ENCODE measurements around the gene SGIP1. TPM values are rescaled to one million over a fixed set of nuclear protein-coding genes. Genes with fewer than 3 reads are reported as not detected.

Gene SGIP1
- total and polyA plus RNA-seq, 2 of the 4 experiments (the other 2 are of a cell fraction) = 27.1 to 42.7 TPM

GRCh38 chr1:66676613-66677298, 142.8 kb downstream of the SGIP1 start:
- Histone ChIP-seq H2AFZ (replicated peaks; ENCODE audit: low read length, poor library complexity) (no peak overlapping the region), H3K4me3 (ENCODE audit: insufficient read depth, low read depth, low read length) (no peak overlapping the region), H2AK9ac (replicated peaks; ENCODE audit: low read depth, low read length, poor library complexity) (no peak overlapping the region), H3K4me1 (ENCODE audit: control insufficient read depth, insufficient read depth, low read length) (peaks cover 4% of the 10 kb centered on the region; the same call in 1 of the 2 replicates), H3K56ac (ENCODE audit: extremely low read depth, insufficient read depth, low read length) (no peak overlapping the region), H3K9ac (ENCODE audit: low read depth, low read length) (no peak overlapping the region), H3K9me1 (ENCODE audit: insufficient read depth, low read length) (peaks cover 19% of the 10 kb centered on the region), H3K23ac (ENCODE audit: low read depth, low read length) (0 out of 2 replicates have a peak overlapping the region, but pooled peaks have one; percentile 20), H3K79me1 (ENCODE audit: low read depth in 1 of 2, low read length in 2 of 2) (peaks cover 0 to 26% of the 10 kb centered on the region in 2 experiments; a peak in 2 of 4 replicates), H4K5ac (ENCODE audit: low read depth, low read length) (no peak overlapping the region), H3K4me2 (ENCODE audit: low read depth, low read length) (no peak overlapping the region), H3K27me3 (ENCODE audit: control insufficient read depth, insufficient read depth, low read length) (no peaks in the 10 kb centered on the region), H3K18ac (ENCODE audit: low read depth, low read length) (no peak overlapping the region), H3K36me3 (ENCODE audit: control insufficient read depth, insufficient read depth, low read length) (peaks cover 51% of the 10 kb centered on the region), H3K14ac (replicated peaks; ENCODE audit: low read depth, low read length) (0 out of 2 replicates have a peak overlapping the region, but pooled peaks have one; percentile 60), H3K27ac (ENCODE audit: insufficient read depth, low read length) (no peak overlapping the region), H3K9me3 (ENCODE audit: control insufficient read depth, insufficient read depth, low read length) (no peaks in the 10 kb centered on the region), H2AK5ac (ENCODE audit: low read depth, low read length) (peak overlapping the region; percentile 21; the same call in 1 of the 2 replicates), H2BK20ac (ENCODE audit: low read depth, low read length) (no peak overlapping the region), H4K8ac (ENCODE audit: low read depth in 2 of 2, low read length in 2 of 2) (no peak overlapping the region), H2BK5ac (ENCODE audit: low read depth, low read length, poor library complexity, severe bottlenecking) (no peak overlapping the region), H4K20me1 (ENCODE audit: insufficient read depth, low read length) (peaks cover 3% of the 10 kb centered on the region), H3K4ac (ENCODE audit: low read depth, low read length) (peak overlapping the region; percentile 22; the same call in 1 of the 2 replicates), H2BK120ac (ENCODE audit: low read depth, low read length) (no peak overlapping the region), H2BK15ac (ENCODE audit: low read depth, low read length) (no peak overlapping the region), H4K91ac (ENCODE audit: insufficient read depth, low read depth, low read length) (no peak overlapping the region)
- DNase-seq (peak; percentile 69), ATAC-seq (ENCODE audit: low read depth) (no peak)
- WGBS, 2 experiments (ENCODE audit: extremely low coverage in 2 of 2, insufficient read length in 1 of 2) = no CpG with 5 or more reads among the region's 3 CpGs
- BruUV-seq (replicated peaks) = no TSS peak
- POLR2A ChIA-PET (ENCODE audit: unreplicated experiment) = no interaction called here
- TF ChIP-seq FOS (IDR thresholded peaks at IDR 0.05; ENCODE audit: low read depth, low read length) = peak; percentile 52; the same call in 1 of the 2 replicates
- no peak for TF ChIP-seq CHD1 (IDR thresholded peaks at IDR 0.05; ENCODE audit: low read depth, low read length)
- TF ChIP-seq CEBPB (IDR thresholded peaks at IDR 0.05; ENCODE audit: low read depth, low read length) = peak; percentile 84
- peak; percentile 59 for TF ChIP-seq MAFK (IDR thresholded peaks at IDR 0.05; ENCODE audit: low read depth, low read length)
- no peak for TF ChIP-seq MAZ (IDR thresholded peaks at IDR 0.05; ENCODE audit: borderline replicate concordance, low read depth, low read length)
- no peak for TF ChIP-seq ELK1 (IDR thresholded peaks at IDR 0.05; ENCODE audit: borderline replicate concordance, low read depth, low read length)
- in situ Hi-C loops (cut with MboI; ENCODE audit: low sequenced_read_pairs) = no loop called here
- CTCF ChIA-PET = interaction anchor here (1.1 kb wide), 1 partner anchor 17 kb away, joined by 3 read pairs; no protein-coding TSS in a partner anchor
- intact Hi-C loops (cut with micrococcal nuclease) = no loop called here
- dilution Hi-C loops (cut with HindIII; ENCODE audit: low sequenced_read_pairs, unreplicated experiment) = no loop called here

All from IMR-90 (cell line).